NOMO-1 treated with DMSO at 0.1 percent for 48 hours (cell line): Measurements from ENCODE around the gene PTPRJ.
A peak's percentile ranks its signal among the peaks of the same experiment; 100 is the strongest.

ENCODE experiments used
- DNase-seq: peaks from one replicate; lab custom pipeline; 2025; ENCODE audit not compliant: unreplicated experiment; lab: John Stamatoyannopoulos, UW

The PTPRJ gene

GRCh38 chr11:48034926-48035871, 54.8 kb downstream of the PTPRJ start:
- no peak for DNase-seq

GRCh38 chr11:48036011-48036410, 55.7 kb downstream of the PTPRJ start:
- no peak for DNase-seq

GRCh38 chr11:48036466-48036865, 56.1 kb downstream of the PTPRJ start:
- no peak for DNase-seq

- no peak for DNase-seq
These were observed 57.5 kb downstream of the PTPRJ start for GRCh38 chr11:48037709-48038468.

GRCh38 chr11:48040830-48041444, 60.6 kb downstream of the PTPRJ start:
- DNase-seq = no peak

DNA sequence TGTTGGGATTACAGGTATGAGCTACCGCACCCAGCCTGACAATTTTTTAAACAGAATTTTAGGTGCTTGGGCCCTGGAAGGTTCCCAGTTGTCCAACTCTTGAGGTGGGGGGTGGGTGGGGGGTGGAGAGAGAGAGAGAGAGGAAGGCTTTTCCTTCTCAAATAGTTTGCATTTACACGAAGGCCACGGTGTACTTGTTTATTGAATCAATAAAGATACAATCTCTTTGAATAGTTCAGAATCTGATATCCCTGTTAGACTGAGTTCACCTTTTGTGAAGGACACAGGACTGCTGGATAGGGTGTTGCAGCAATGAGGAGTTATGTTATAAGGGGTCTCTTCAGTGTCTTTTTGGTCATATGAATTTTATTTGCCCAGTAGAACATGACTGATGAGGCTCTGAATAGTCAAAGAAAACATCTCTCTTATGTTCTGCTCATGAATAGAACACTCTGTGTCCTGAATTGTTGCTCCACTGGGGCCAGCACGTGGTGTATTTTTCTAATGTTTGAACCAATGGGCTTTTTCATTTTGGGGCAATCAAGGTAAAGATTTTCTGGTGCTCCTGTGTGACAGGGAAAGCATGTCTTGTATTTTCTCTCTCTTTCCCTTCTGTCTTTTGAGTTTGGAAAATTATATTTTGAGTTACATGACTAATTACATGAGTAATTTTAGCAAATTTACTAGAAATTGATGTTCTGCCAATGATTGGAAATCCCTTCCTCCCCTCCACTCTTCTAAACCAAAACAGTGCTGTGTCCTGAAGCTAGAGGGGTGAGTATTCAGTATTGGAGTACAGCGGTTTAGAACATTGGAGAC, 61.7 kb downstream of the PTPRJ start:
- DNase-seq = no peak

DNA sequence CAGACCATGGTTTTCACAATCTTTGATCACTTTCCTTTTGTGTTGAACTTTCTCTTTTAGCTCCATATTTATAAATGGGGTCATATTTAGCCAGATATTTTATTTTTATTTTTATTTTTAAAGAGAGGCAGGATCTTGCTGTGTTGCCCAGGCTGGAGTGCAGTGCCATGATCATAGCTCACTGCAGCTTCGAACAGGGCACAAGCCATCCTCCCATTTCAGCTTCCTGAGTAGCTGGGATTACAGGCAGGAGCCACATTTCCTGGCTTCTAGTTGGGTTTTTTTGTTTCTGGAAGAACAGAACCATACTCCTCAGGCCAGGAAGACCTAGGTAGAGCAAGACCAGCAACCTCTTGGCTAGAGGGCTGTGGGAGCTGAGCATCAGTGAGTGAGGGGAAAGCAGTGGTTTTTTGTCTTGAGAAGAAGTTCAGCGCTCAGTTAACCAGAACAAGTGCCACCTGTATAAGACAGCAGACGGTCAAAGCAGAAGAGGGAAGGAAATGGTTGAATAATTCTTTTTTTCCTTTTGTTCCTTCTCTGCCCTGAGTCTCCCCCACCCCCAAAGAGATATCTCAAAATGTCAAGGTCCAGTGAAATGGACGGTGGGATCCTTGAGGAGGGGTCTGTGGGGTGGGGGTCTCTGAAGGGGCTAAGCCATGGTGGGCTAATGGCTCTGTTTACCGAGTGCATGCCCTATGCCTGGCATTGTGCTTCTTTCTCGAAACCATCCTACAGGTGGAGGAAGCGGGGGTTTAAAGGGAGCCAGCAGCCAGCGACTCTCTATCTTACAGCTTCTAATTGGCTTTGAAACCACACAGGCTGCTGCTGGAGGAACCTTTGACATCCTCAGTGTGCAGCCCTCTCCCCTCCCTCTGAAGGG, 63.0 kb downstream of the PTPRJ start:
- DNase-seq = peak; percentile 18

DNA sequence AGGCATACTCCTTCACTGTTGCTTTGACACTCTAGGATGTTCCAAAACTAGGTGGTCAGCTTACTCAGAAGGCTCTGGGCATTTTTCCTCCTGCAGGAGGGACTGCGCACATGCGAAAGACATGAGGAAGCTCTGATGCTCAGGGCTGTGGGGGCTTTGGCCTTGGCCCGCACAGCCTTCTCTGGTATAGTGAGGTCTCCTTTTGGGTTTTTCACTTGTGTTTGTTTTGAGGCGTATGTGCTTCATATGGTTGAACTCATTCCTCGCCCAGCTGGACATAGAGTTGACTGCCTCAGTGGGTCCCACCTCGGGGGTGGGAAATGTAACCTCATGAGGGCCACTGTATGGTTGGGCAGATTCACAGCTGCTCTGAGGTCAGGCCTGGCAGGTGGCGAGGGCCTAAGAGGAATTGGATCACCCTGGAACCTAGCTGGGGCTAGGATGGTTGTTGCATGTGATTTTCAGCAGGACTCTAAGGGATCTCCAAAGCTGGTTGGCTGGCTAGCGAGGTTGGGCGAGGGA, 63.7 kb downstream of the PTPRJ start:
- no peak for DNase-seq

GRCh38 chr11:48044577-48044976, 64.2 kb downstream of the PTPRJ start:
- DNase-seq = no peak

DNA sequence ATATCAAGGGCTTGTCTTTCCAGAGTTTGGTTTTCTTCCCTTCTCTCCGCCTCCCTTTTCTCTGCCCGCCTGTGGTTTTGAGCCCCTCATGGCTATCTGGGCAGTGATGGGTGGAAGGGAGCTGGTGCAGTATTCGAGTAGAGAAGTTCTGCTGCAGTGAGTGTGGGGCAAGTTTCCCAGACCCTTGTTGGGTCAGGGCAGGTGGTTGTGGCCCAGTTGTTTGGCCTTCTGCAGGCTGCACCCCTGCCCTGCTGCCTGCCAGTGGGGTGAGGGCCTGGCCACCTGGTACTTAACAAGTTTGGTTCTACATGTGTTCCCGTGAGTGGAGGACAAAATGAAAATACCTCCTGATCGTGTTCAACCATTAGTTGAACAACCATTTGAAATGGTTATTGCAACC, 65.2 kb downstream of the PTPRJ start:
- no peak for DNase-seq

DNA sequence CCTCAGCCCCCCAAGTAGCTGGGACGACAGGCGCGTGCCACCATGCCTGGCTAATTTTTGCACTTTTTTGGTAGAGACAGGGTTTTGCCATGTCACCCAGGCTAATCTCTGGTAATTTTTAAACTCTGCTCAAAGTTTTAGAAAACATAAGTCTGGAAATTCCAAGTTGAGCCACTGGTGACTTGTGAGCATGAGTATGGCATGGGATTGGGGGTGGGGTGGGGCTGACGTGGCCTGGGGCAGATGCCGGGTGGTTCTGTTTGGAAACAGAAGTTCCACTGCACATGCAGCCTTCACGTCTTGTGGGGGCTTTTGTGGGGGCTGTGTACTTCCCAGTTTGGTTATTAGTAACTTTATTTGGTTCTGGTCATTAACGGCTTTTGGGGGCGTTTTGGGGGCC, 67.3 kb downstream of the PTPRJ start:
- DNase-seq = no peak

- DNase-seq = no peak
These were observed 68.7 kb downstream of the PTPRJ start for GRCh38 chr11:48049036-48049435.

- peak; percentile 68 for DNase-seq
These were observed 69.9 kb downstream of the PTPRJ start for GRCh38 chr11:48050304-48050703.

- DNase-seq = peak; percentile 38
These were observed 71.0 kb downstream of the PTPRJ start for GRCh38 chr11:48051217-48051830.

GRCh38 chr11:48052183-48053044, 72.1 kb downstream of the PTPRJ start:
- no peak for DNase-seq

GRCh38 chr11:48054994-48055291, 74.6 kb downstream of the PTPRJ start:
- no peak for DNase-seq

GRCh38 chr11:48055292-48056132, 75.2 kb downstream of the PTPRJ start:
- DNase-seq = peak; percentile 56
